Glutamatergic neuron (in vitro differentiated cells): ENCODE data around the gene ATP8B4. TPM values are rescaled to one million over a fixed set of nuclear protein-coding genes. Genes with fewer than 3 reads are reported as not detected.

ENCODE experiments used
- DNase-seq: peaks from one replicate; pipeline ENCODE4 v3.0.0; 2022
- H3K27ac Mint-ChIP-seq: one replicate; pipeline ENCODE4 v1.8.0; 2020; ENCODE audit warnings: mild to moderate bottlenecking, mixed read lengths, inconsistent platforms; ENCODE audit not compliant: unreplicated experiment
- H3K27me3 Mint-ChIP-seq: one replicate; pipeline ENCODE4 v1.8.0; 2020; ENCODE audit warnings: mild to moderate bottlenecking, moderate library complexity, mixed read lengths, inconsistent platforms; ENCODE audit not compliant: unreplicated experiment
- H3K36me3 Mint-ChIP-seq: one replicate; pipeline ENCODE4 v1.8.0; 2020; ENCODE audit warnings: mild to moderate bottlenecking, mixed read lengths, inconsistent platforms; ENCODE audit not compliant: unreplicated experiment
- H3K4me1 Mint-ChIP-seq: one replicate; pipeline ENCODE4 v1.8.0; 2020; ENCODE audit warnings: mild to moderate bottlenecking, low read depth, mixed read lengths, inconsistent platforms; ENCODE audit not compliant: unreplicated experiment
- H3K4me3 Mint-ChIP-seq: one replicate; pipeline ENCODE4 v1.8.0; 2020; ENCODE audit warnings: mild to moderate bottlenecking, mixed read lengths, inconsistent platforms; ENCODE audit not compliant: unreplicated experiment
- H3K9me3 Mint-ChIP-seq: one replicate; pipeline ENCODE4 v1.8.0; 2020; ENCODE audit warnings: mild to moderate bottlenecking, moderate library complexity, mixed read lengths, inconsistent platforms; ENCODE audit not compliant: unreplicated experiment
- total RNA-seq: library from RNA; stranded (reverse); fragmentation: NEBNext Ultra II Directional; extraction: Animal tissue kit (Norgen Biotek cat#: 25700); gene quantifications from one replicate; pipeline ENCODE4 v1.2.1, GENCODE V29; 2021; ENCODE audit not compliant: unreplicated experiment
- TF ChIP-seq, protein P1 (sequence below): fragments of 200-600 bp; sonication (generic); IDR thresholded peaks from one replicate; pipeline ENCODE4 v1.5.0; 2021; ENCODE audit not compliant: partially characterized antibody, unreplicated experiment

The ATP8B4 gene
- total RNA-seq, 1 donor from 2014 or later = not detected

DNA sequence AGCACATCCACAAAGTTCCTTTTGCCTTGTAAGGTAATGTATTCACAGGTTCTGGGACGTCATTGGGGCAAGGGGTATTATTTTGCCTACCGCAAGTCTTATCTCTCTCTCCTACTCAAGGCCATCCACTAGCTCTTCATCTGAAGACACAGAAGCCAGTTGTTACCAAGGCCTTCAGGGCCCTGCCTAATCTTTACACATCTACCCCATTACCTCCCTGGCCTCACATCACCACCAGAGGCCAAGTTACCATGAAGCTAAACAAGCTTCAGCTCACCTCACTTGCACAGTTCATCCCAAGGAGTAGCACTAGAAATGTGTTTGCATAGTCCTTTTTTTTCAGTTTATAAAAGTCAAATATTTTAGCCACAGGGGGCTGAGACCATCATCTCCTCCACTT, 34.1 kb downstream of the ATP8B4 start:
- H3K4me3 Mint-ChIP-seq = no peak overlapping the region
- peaks cover 2% of the 10 kb centered on the region for H3K36me3 Mint-ChIP-seq
- H3K9me3 Mint-ChIP-seq = peaks cover 3% of the 10 kb centered on the region
- no peak for DNase-seq
- H3K4me1 Mint-ChIP-seq = no peaks in the 10 kb centered on the region
- TF ChIP-seq, protein P1, sequence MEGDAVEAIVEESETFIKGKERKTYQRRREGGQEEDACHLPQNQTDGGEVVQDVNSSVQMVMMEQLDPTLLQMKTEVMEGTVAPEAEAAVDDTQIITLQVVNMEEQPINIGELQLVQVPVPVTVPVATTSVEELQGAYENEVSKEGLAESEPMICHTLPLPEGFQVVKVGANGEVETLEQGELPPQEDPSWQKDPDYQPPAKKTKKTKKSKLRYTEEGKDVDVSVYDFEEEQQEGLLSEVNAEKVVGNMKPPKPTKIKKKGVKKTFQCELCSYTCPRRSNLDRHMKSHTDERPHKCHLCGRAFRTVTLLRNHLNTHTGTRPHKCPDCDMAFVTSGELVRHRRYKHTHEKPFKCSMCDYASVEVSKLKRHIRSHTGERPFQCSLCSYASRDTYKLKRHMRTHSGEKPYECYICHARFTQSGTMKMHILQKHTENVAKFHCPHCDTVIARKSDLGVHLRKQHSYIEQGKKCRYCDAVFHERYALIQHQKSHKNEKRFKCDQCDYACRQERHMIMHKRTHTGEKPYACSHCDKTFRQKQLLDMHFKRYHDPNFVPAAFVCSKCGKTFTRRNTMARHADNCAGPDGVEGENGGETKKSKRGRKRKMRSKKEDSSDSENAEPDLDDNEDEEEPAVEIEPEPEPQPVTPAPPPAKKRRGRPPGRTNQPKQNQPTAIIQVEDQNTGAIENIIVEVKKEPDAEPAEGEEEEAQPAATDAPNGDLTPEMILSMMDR = no peak
- no peak overlapping the region for H3K27ac Mint-ChIP-seq
- H3K27me3 Mint-ChIP-seq = no peaks in the 10 kb centered on the region

DNA sequence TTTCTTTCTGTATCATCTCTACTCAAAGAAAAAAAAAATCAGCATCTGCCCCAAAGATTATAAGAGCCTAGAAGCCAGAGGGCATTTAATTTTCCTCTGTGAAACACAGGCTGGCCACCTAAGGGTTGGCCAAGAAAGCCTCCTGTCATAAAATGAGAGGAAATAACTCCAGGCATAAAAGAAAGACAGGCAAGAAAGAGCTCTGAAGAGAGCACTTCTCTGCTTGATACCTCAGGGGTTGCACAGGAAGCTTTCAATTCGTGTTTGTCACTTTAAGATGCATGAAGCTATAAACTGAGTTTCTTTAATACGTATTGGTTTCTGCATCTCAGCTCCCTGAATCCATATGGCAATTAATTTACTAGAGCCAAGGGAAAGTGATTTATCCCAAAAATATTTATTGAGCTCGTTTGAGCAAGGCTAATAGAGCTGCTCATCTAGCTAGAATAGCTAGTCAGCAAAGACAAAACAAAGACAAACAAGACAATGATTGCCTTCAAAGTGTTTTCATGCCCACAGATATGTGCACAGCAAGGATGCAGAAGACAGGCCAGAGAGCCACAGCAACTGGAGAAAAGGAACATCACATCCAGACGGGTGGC, 35.5 kb downstream of the ATP8B4 start:
- no peaks in the 10 kb centered on the region for H3K27me3 Mint-ChIP-seq
- H3K4me1 Mint-ChIP-seq = no peaks in the 10 kb centered on the region
- TF ChIP-seq, protein P1 = no peak
- H3K36me3 Mint-ChIP-seq = no peaks in the 10 kb centered on the region
- DNase-seq = no peak
- no peaks in the 10 kb centered on the region for H3K9me3 Mint-ChIP-seq
- no peak overlapping the region for H3K27ac Mint-ChIP-seq
- H3K4me3 Mint-ChIP-seq = no peak overlapping the region

DNA sequence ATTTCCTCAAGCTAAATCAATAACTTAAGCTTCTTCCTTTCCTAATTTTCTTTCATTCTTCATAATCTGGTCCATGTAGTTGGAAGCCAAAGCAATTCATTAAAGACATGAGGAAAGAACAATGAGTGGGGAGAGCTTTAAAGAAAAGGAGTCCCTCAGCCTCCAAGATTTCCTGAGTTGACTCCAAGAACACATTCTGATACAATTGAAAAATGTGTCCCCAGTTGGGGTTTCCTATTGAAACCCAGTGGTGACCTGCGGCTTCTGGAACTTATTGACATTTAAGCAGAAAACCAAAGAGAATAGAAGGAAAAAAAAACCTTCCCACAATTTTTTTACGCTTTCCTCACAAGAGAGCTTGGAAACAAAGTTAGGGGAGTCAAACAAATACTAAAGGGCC, 37.0 kb downstream of the ATP8B4 start:
- H3K4me3 Mint-ChIP-seq = no peak overlapping the region
- H3K27ac Mint-ChIP-seq = no peak overlapping the region
- H3K27me3 Mint-ChIP-seq = peaks cover 1% of the 10 kb centered on the region
- H3K9me3 Mint-ChIP-seq = no peaks in the 10 kb centered on the region
- no peaks in the 10 kb centered on the region for H3K4me1 Mint-ChIP-seq
- DNase-seq = no peak
- TF ChIP-seq, protein P1 = no peak
- H3K36me3 Mint-ChIP-seq = no peaks in the 10 kb centered on the region

DNA sequence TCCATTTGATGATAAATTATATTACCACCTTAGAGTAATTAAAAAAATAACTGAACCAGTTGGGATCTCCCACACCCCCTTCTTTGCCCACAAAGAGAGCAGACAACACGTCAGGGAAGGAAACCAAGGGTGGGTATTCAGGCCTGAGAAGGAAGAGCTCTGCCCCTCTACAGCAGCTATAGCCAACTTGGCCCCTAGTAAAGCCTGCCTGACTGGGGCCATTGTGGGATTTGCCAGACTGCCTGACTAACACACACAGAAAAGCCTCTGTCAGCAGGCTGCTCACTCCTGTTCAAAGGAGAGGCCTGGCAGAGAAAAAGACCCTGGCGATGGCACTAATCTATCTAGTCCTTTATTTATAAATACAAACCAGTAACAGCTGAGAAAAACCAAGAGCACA, 41.4 kb downstream of the ATP8B4 start:
- Mint-ChIP-seq H3K27ac (no peak overlapping the region), H3K4me3 (no peak overlapping the region), H3K4me1 (no peaks in the 10 kb centered on the region), H3K36me3 (no peaks in the 10 kb centered on the region), H3K27me3 (peaks cover 1% of the 10 kb centered on the region), H3K9me3 (peaks cover 2% of the 10 kb centered on the region)
- TF ChIP-seq, protein P1 = no peak
- no peak for DNase-seq

DNA sequence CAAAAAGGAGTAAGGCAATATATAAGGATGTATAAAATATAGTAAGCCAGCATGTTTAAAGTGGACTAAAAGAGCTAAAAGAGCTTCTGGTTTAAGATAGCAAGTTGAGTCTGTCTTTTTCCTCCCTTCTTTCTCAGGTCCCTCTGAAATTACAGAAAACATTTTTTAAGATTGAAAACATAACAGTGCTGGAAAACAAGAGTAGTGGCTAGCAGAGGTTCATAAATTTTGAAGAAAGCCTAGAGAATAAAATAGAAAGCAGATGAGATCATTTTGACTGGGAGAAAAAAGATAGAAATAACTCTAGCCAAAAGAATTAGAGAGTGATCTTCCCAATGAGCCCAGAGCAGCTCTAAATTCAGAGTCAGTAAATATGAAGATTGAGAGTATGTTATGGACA, 41.9 kb downstream of the ATP8B4 start:
- Mint-ChIP-seq H3K36me3 (no peaks in the 10 kb centered on the region), H3K4me3 (no peak overlapping the region), H3K27me3 (peaks cover 1% of the 10 kb centered on the region), H3K27ac (no peak overlapping the region), H3K4me1 (peaks cover 2% of the 10 kb centered on the region), H3K9me3 (peaks cover 2% of the 10 kb centered on the region)
- no peak for DNase-seq
- TF ChIP-seq, protein P1 = no peak
